Loucy (cell line): ENCODE measurements around the gene RAD51B.

Experiments
- H2AFZ ChIP-seq: fragments of 200-600 bp; sonication (generic); 2 replicates; pipeline ENCODE4 v1.6.0; 2016; ENCODE audit warnings: antibody characterized with exemption, mild to moderate bottlenecking, low read length, moderate library complexity
- H3F3A ChIP-seq: fragments of 200-600 bp; 2 replicates; pipeline ENCODE4 v1.6.0; 2016; ENCODE audit warnings: antibody characterized with exemption, low read depth, mild to moderate bottlenecking
- H3K27me3 ChIP-seq: fragments of 200-600 bp; sonication (generic); 2 replicates; pipeline ENCODE4 v1.6.1; 2014; ENCODE audit warnings: low read length, mild to moderate bottlenecking; ENCODE audit not compliant: insufficient read depth, poor library complexity, severe bottlenecking
- H3K36me3 ChIP-seq: fragments of 200-600 bp; sonication (generic); 2 replicates; pipeline ENCODE4 v1.6.1; 2016; ENCODE audit warnings: low read length; ENCODE audit not compliant: insufficient read depth
- H3K4me1 ChIP-seq: fragments of 200-600 bp; sonication (generic); 2 replicates; pipeline ENCODE4 v1.5.1; 2014; ENCODE audit warnings: low read length, mild to moderate bottlenecking; ENCODE audit not compliant: insufficient read depth, poor library complexity, severe bottlenecking
- H3K4me2 ChIP-seq: fragments of 200-600 bp; sonication (generic); 2 replicates; pipeline ENCODE4 v1.6.0; 2014; ENCODE audit warnings: antibody characterized with exemption, low read length, low read depth, mild to moderate bottlenecking; ENCODE audit not compliant: poor library complexity, severe bottlenecking
- H3K4me3 ChIP-seq: fragments of 200-600 bp; sonication (generic); 2 replicates; pipeline ENCODE4 v1.5.1; 2014; ENCODE audit warnings: low read length, mild to moderate bottlenecking, mixed read lengths; ENCODE audit not compliant: poor library complexity, severe bottlenecking
- H3K79me2 ChIP-seq: fragments of 200-600 bp; sonication (generic); 2 replicates; pipeline ENCODE4 v1.6.1; 2014; ENCODE audit warnings: low read length; ENCODE audit not compliant: insufficient read depth
- H3K9ac ChIP-seq: fragments of 200-600 bp; sonication (generic); 2 replicates; pipeline ENCODE4 v1.6.0; 2014; ENCODE audit warnings: mild to moderate bottlenecking, low read depth, low read length, moderate library complexity; ENCODE audit not compliant: poor library complexity, severe bottlenecking
- H3K9me2 ChIP-seq: fragments of 200-600 bp; sonication (generic); replicated peaks from 2 replicates; pipeline ENCODE4 v1.6.1; 2016; ENCODE audit warnings: low read depth, low read length, mixed read lengths
- H3K9me3 ChIP-seq: fragments of 200-600 bp; sonication (generic); 2 replicates; pipeline ENCODE4 v1.6.1; 2014; ENCODE audit warnings: mild to moderate bottlenecking, antibody characterized with exemption, low read length, low read depth; ENCODE audit not compliant: insufficient read depth
- H4K20me1 ChIP-seq: fragments of 200-600 bp; sonication (generic); 2 replicates; pipeline ENCODE4 v1.6.0; 2014; ENCODE audit warnings: antibody characterized with exemption, low read length, mild to moderate bottlenecking; ENCODE audit not compliant: insufficient read depth, poor library complexity, severe bottlenecking
- EZH2phosphoT487 ChIP-seq: fragments of 200-600 bp; IDR thresholded peaks from 2 replicates; pipeline ENCODE4 v1.6.1; 2018; ENCODE audit warnings: antibody characterized with exemption, mild to moderate bottlenecking, moderate library complexity, borderline replicate concordance
- TF ChIP-seq, protein P1 (sequence below): fragments of 200-600 bp; sonication (generic); conservative IDR thresholded peaks from 2 replicates; pipeline ENCODE4 v1.5.1; 2014; ENCODE audit warnings: mild to moderate bottlenecking, antibody characterized with exemption, low read length

Gene RAD51B

DNA sequence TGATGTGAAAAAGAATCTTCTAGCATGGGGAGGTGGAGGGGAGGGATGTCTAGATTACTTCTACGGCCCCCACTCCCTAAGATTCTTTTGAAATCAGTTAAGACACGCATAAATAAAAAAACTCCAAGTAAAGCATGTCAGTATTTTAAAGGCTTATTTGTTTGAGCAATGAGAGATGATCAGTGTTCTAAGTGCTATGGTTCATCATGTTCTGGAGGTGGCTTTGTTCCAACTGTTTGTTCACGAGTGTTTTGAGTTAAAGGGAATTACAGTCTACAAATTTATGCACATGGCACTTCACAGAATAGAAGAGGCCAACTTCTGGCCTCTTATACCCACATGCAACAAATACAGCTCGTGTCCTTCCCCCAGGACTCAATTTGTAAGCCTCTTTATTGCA is 394.9 kb downstream of the RAD51B start:
- Histone ChIP-seq H3K9me2 (no peaks in the 10 kb centered on the region), H2AFZ (no peak overlapping the region), H3K79me2 (no peaks in the 10 kb centered on the region), H3K4me2 (no peak overlapping the region), H3K27me3 (no peaks in the 10 kb centered on the region), H3K4me1 (peaks cover 57% of the 10 kb centered on the region), H3K36me3 (no peaks in the 10 kb centered on the region), H3K9ac (no peak overlapping the region), H3K9me3 (no peaks in the 10 kb centered on the region), H3F3A (no peaks in the 10 kb centered on the region), H4K20me1 (no peaks in the 10 kb centered on the region), H3K4me3 (no peak overlapping the region)
- TF ChIP-seq, protein P1, sequence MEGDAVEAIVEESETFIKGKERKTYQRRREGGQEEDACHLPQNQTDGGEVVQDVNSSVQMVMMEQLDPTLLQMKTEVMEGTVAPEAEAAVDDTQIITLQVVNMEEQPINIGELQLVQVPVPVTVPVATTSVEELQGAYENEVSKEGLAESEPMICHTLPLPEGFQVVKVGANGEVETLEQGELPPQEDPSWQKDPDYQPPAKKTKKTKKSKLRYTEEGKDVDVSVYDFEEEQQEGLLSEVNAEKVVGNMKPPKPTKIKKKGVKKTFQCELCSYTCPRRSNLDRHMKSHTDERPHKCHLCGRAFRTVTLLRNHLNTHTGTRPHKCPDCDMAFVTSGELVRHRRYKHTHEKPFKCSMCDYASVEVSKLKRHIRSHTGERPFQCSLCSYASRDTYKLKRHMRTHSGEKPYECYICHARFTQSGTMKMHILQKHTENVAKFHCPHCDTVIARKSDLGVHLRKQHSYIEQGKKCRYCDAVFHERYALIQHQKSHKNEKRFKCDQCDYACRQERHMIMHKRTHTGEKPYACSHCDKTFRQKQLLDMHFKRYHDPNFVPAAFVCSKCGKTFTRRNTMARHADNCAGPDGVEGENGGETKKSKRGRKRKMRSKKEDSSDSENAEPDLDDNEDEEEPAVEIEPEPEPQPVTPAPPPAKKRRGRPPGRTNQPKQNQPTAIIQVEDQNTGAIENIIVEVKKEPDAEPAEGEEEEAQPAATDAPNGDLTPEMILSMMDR = no peak
- TF ChIP-seq EZH2phosphoT487 = no peak

DNA sequence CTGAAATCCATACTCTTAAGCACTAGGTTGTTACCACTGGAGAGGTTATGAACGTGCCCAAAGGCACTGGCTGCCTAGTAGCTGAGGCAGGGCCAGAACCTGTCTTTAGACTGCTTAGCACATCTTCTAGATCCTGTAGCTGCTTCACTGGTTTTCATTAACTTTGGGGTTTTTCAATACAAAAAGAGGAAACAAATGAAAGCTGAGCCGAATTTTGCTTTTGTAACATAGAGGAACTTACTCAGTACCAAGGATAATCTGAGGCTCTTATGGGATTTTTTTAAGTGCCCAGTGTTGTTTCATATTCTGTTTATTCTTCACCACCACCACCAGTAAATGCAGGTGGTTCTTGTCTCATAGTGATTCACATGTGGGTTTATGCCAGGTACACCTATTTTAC is 396.1 kb downstream of the RAD51B start:
- Histone ChIP-seq H3K4me3 (no peak overlapping the region), H4K20me1 (no peaks in the 10 kb centered on the region), H3K4me1 (peaks cover 47% of the 10 kb centered on the region), H3K9me2 (no peaks in the 10 kb centered on the region), H3K9me3 (no peaks in the 10 kb centered on the region), H3K9ac (no peak overlapping the region), H3K79me2 (no peaks in the 10 kb centered on the region), H3K36me3 (no peaks in the 10 kb centered on the region), H3K4me2 (no peak overlapping the region), H3K27me3 (no peaks in the 10 kb centered on the region), H2AFZ (no peak overlapping the region), H3F3A (no peaks in the 10 kb centered on the region)
- TF ChIP-seq EZH2phosphoT487 = no peak
- TF ChIP-seq, protein P1 = no peak

DNA sequence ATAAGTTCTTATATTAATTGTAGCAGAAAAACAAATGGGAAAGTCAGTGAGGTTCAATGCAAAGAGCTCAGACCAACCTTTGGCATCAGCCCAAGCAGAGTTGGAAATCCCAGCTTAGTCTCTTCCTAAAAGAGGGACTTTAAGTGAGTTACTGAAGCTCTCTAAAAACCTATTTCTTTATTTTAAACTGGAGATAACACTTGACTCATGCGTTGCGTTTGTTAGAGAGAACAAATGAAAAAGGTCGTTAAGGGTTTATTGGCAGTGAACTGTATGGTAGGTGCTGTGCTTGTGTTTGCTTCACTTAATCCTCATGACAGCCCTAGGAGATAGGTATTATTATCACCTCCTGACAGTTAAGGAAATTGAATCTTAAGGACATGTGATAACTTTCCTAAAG is 396.5 kb downstream of the RAD51B start:
- TF ChIP-seq, protein P1 = no peak
- no peak for TF ChIP-seq EZH2phosphoT487
- H2AFZ ChIP-seq = no peak overlapping the region
- no peaks in the 10 kb centered on the region for H3F3A ChIP-seq
- no peaks in the 10 kb centered on the region for H3K9me3 ChIP-seq
- no peaks in the 10 kb centered on the region for H3K79me2 ChIP-seq
- H3K36me3 ChIP-seq = no peaks in the 10 kb centered on the region
- no peak overlapping the region for H3K4me2 ChIP-seq
- H3K9ac ChIP-seq = no peak overlapping the region
- no peaks in the 10 kb centered on the region for H3K27me3 ChIP-seq
- no peak overlapping the region for H3K4me3 ChIP-seq
- peaks cover 42% of the 10 kb centered on the region for H3K4me1 ChIP-seq
- no peaks in the 10 kb centered on the region for H3K9me2 ChIP-seq
- H4K20me1 ChIP-seq = no peaks in the 10 kb centered on the region
